Frontal cortex (tissue), 4 donors: ENCODE data around the gene CDC25C. TPM values are rescaled to one million over a fixed set of nuclear protein-coding genes. Genes with fewer than 3 reads are reported as not detected.
"Not testable (repeated sequence)": the region's sequence is repeated elsewhere in the genome, so short reads cannot be mapped to it uniquely, and the experiment has no call there.

Experiments used
- DNase-seq, 2 donors: peaks; one replicate each; pipeline ENCODE4 v3.0.0; 2012; ENCODE audit warnings: low spot score in 2 of 2
- FAIRE-seq: peaks from 2 replicates; lab custom pipeline; 2012; peaks lifted over from hg19 to GRCh38; lab: Jason Lieb, UNC
- total RNA-seq: library from RNA; depleted of rRNA; stranded (reverse); fragments of >200 nt; gene quantifications from one replicate; pipeline ENCODE4 v1.2.3, GENCODE V29; 2014
- donor health status: control.
- donor health status: control.
- donor health status: control.

CDC25C gene
- total RNA-seq, 1 donor from 2014 or later, result 2.4 TPM

- DNase-seq, result peak in 1 of 2 donors; percentile 30
- FAIRE-seq, result no peak
These were observed 48.5 kb downstream of the CDC25C start for GRCh38 chr5:138282920-138283742.

DNA sequence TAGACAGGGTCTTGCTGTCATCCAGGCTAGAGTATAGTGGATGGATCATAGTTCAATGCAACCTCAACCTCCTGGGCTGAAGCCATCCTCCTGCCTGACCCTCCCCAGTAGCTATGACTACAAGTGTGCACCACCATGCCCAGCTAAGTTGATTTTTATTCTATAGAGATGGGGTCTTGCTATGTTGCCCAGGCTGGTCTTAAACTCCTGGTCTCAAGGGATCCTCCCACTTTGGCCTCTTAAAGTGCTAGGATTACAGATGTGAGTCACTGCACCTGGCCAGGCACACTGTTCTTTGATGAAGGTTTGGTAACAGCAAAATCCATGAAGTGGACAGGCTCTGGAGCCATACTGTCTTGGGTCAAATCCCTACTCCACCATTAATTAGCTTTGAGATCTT lies 50.7 kb downstream of the CDC25C start:
- no peak for FAIRE-seq

DNA sequence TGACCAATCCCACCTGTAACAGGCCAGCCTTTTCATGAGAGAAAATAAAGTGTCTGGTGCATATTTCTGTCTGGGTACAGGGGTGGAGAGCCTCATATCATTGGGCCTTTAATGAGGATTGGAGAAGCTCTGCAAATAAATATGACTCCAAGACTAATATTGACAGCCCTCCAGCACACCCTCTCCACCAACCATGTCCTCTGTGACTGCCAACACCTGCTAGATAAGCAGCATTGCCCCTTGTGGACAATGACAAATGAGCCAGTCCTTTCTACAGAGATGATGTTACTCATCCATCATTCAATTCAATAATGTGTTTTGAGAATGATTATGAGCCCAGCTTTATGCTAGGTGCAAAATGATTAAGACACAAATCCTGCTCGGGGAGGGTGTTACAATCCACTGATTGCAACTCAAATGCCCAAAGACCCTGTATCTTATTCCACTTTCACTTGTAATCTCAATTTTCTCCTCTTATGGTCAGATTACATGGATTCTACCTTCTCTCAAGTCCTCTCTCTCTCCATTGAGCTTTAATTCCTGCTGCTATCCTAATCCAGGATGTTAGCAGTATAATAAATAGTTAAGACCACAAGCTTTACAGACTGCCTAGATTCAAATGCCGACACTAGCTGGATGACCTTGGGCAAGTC lies 55.1 kb downstream of the CDC25C start:
- DNase-seq, result no peak
- no peak for FAIRE-seq

More for the DNA sequence above, 50.7 kb downstream of the CDC25C start:
- no peak for DNase-seq

DNA sequence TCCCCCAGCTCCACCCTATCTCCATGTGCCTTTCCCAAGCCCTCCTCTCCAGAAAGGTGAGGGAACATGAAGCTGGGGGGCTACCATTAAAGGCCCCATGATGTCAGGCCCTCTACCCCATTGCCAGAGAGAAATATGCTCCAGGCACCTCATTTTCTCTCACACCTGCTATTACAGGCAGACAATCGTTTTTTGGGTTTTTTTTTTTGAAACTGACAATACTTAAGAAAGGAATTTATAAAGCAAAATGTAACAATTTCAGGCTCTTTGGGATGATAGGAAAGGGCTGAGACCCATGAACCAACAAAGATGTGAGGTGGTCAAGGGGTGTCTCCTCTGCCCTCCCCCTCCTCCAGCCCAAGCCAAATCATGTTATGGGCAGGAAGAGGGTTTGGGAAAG lies 55.7 kb downstream of the CDC25C start:
- DNase-seq (no peak), FAIRE-seq (no peak)

- DNase-seq (no peak), FAIRE-seq (no peak)
These were observed 56.2 kb downstream of the CDC25C start for GRCh38 chr5:138275379-138275782.

- DNase-seq (peak in 1 of 2 donors; percentile 44), FAIRE-seq (no peak)
These were observed 57.3 kb downstream of the CDC25C start, which contains the start of gene GFRA3 for GRCh38 chr5:138274189-138274853. Gene GFRA3, minus strand, starts transcription at chr5:138274621. Its CDS starts 197 bp downstream, at chr5:138274424.

DNA sequence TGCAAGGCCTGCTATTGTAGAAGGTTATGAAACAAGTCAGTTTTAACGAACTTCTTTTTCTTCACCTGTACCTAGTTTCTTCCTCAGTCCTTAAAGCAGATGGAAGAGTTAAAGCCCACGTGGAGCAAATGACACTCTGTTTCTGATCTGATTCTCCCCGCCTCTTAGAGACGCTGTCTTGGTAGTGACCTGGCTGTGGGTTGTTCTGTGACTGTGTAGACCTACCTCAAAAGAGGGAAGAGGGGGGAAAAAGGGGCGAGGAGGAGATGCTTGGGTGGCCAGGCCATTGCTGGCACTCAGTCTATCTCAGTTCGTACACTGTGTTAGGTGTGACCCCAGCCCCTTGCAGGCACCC lies 57.8 kb downstream of the CDC25C start:
- no peak for DNase-seq
- no peak for FAIRE-seq

GRCh38 chr5:138272681-138273080 lies 58.9 kb downstream of the CDC25C start:
- DNase-seq, result no peak
- FAIRE-seq, result no peak

DNA sequence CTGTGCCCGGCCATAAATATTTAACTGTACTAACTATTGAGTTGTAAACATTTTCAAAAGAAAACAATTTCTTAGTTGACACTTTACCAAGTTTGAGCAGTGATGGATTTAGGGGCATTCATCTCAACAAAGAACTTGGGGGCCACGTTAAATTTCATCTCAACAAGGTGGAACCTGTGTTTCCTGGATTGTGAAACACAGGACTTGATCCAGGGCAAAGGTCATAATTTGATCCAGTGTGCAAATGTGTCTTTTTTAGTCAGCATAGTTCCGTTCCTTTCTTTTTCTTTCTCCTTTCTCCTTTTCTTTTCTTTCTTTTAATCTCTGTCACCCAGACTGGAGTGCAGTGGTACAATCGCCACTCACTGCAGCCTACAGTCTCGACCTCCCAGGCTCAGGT lies 60.3 kb downstream of the CDC25C start:
- no peak for DNase-seq
- no peak for FAIRE-seq

DNA sequence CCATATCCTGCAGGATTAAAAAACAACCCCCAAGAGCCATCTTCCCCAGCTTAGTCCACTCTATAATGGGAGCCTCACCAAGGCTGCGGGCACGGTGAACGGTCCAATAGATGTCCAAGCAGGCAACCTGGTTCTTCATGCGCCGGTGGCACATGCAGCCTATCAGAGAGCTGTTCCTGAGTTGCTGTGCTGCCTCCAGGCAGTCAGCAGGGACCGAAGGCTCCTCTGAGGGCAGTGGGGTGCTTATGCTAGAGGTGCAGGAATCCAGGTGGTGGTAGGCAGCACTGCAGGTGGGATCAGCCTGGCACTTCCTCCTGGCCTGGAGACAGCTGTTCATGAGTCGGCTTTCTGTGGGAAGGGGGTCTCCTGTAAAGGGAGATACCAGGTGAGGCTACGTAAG lies 67.4 kb downstream of the CDC25C start:
- no peak for FAIRE-seq
- no peak for DNase-seq

DNA sequence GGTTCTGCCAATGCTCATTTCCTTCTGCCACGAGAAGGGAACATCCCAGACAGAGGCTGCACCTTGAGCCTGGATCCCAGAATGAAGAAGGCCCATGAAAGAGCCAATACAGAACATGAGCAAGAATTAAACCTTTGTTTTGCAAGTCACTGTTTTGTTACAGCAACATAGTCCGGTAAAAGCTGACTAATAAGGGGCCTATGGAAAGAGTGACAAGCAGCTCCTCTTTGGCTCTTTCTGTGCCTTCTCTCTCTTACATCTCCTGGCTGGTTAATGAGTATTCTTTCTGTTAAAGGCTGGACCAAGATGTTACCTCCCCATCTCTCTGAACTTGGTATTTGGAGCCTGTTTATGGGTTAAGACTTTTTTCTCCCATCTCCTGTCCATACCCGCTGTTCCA lies 68.0 kb downstream of the CDC25C start:
- FAIRE-seq (no peak), DNase-seq (no peak)

- no peak for FAIRE-seq
These were observed 72.8 kb downstream of the CDC25C start for GRCh38 chr5:138258704-138259292.

DNA sequence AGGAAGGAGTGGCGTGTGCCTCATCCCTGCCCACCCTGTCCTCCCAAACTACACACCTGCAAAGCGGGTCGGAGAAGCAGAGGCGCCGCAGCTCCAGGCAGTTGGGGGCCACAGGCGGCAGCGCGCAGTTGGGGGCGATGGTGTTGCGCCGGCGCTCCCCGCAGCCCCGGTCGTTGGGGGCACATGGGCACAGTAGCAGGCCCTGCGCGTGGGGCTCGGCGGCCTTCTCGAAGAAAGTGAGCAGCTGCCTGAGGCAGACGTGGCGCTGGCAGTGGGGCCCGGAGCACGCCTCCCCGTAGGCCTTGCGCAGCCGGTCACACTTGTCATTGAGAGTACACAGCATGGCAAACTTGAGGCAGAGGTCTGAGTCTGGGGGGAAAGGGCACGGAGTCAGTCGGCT lies 74.0 kb downstream of the CDC25C start:
- no peak for DNase-seq
- FAIRE-seq, result no peak

More at GRCh38 chr5:138258704-138259292, 72.8 kb downstream of the CDC25C start:
- no peak for DNase-seq

DNA sequence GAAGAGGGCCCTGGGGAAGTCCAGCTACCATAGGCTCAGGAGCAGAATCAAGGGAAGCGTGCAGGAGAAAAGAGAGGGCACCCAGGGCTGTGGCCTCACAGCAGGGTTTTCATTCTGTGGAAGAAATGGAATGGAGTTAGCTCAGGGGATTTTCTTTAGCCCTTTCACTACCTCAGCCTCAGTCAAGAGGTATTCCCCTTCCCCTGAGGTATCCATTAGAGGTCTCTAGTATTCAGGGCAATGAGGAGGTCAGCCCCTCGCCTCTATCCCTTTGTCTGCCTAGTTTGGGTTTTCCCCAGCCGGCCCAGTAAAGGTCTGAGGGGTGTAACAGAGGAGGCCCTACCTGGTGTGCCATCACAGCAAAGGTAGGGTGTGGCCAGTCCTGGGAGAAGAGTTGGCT lies 78.7 kb downstream of the CDC25C start:
- FAIRE-seq (no peak), DNase-seq (no peak)

DNA sequence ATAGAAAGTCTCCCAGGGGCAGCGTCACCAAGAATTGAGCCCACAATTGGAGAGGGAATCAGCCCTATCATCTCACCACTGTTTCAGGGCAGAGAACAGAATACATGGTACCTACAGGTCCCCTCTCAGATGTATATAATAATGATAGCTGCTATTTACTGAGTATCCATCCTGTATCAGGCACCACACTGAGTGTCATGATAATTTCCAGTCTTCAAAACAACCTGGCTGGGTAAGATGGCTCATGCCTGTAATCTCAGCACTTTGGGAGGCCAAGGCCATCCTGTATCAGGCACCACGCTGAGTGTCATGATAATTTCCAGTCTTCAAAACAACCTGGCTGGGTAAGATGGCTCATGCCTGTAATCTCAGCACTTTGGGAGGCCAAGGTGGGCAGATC lies 83.8 kb downstream of the CDC25C start:
- DNase-seq, FAIRE-seq: not testable (repeated sequence)

DNA sequence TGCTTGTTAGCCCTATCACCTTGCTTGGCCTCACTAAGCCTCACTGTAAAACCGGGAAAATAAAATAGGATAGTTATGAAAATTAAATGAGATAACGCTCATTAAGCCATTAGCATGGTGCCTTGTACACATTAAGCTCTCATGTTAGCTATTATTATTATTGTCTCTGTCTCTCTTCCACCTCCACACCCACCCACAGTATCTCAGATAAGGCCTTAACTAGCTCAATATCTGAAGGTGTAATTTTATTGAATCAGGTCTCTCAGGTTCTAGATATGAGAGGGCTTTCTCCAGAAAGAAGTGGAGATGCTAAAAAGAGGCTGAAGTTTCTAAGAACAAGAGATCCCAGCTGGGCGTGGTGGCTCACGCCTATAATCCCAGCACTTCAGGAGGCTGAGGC lies 84.8 kb downstream of the CDC25C start:
- no peak for DNase-seq
- FAIRE-seq, result no peak

GRCh38 chr5:138246334-138246733 lies 85.3 kb downstream of the CDC25C start:
- DNase-seq (no peak), FAIRE-seq (no peak)

DNA sequence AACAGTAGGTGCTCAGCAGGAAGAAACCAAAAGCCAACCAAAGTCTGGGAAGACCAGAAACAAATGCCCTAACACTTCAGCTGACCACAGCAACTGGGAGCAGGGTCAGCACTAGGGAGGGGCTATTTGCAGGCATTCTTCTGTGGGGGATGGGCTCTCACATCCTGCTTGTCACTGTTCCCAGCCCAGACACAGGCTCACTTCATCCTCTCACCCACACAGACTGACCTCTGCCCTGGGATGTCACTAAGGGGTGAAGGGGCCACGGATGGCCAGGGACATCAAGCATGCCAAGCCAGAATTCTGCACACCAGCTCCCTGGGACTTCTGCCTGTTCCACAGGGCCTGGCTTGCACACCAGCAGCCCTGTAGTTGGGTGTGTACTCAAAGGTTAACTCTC lies 85.9 kb downstream of the CDC25C start:
- FAIRE-seq (no peak), DNase-seq (no peak)

DNA sequence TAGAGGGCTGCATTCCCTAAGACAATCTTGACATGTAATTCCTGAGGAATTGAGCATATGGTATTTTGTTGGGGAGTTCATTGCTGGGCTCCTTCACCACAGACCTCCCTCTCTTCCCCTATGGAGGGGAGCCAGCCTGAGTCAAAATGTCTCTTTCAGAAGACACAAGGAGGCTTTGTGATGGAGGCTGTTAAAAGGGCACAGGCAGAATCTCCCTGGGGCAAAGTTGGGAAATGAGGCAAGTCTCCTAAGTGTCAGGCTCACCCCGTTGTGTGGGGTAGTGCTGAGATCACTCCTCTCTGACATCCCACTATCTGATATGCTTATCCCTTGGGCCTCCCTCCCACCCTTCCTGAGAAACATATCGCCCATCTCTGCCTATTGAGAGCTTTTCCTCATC lies 87.8 kb downstream of the CDC25C start:
- DNase-seq (peak; percentile 20 to 37), FAIRE-seq (no peak)
